ENCODE results near the gene LARP6.

Gene LARP6

GRCh38 chr15:70797464-70797863 is 56.5 kb downstream of the LARP6 start:
- Histone ChIP-seq H4K20me1 (no peaks in the 10 kb centered on the region), H3K36me3 (no peaks in the 10 kb centered on the region), H3K4me1 (no peaks in the 10 kb centered on the region; the same call in 1 of the 2 replicates), H3K9ac (no peak overlapping the region), H3K9me3 (no peaks in the 10 kb centered on the region), H3K27ac (no peak overlapping the region), H3K27me3 (no peaks in the 10 kb centered on the region), H3K4me3 (no peak overlapping the region), H3K4me2 (no peak overlapping the region)
- no peak for TF ChIP-seq Cebpa-rat (IDR thresholded peaks at IDR 0.05)

DNA sequence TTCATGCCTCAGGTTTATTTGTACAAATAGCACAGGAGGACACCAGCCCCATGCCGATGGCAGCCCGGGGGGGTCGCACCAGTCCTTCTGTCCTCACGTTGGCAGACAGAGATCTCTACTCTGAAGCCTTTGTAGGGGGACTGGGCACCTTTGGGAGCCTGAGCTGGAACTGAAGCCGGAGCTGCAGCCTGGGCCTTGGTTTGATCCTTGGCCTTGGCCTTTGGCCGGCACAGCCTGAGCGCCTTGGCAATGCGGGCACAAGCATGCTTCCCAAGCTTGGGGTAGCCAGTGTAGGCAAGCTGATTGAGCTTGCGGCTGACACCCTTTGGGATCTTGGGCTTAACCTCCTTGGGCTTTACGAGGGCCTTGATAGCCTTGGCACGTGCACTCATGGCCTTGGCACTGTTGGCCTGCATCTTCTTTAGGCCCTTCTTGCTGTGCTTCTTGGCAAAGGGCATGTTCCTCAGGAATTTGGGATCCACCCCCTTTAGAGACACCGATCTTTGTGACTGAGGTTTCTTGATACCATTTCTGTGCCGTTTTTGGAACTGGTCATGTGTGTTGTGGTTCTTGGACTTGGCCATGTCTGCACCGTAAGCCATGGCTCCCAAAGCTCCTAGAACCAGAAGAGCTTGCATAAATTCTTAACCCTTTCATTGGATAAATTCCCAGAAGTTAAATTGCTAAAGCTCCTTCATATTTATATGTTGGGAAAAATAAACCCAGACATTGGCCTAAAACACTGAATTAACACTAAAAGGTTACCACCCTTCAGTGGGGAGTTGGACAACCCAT is 57.2 kb downstream of the LARP6 start:
- Histone ChIP-seq H3K9ac (no peak overlapping the region), H3K36me3 (no peaks in the 10 kb centered on the region), H3K4me2 (no peak overlapping the region), H3K27ac (no peak overlapping the region), H3K4me3 (no peak overlapping the region), H3K9me3 (no peaks in the 10 kb centered on the region), H3K27me3 (no peaks in the 10 kb centered on the region), H4K20me1 (no peaks in the 10 kb centered on the region), H3K4me1 (no peaks in the 10 kb centered on the region; the same call in 1 of the 2 replicates)
- no peak for TF ChIP-seq Cebpa-rat (IDR thresholded peaks at IDR 0.05)

DNA sequence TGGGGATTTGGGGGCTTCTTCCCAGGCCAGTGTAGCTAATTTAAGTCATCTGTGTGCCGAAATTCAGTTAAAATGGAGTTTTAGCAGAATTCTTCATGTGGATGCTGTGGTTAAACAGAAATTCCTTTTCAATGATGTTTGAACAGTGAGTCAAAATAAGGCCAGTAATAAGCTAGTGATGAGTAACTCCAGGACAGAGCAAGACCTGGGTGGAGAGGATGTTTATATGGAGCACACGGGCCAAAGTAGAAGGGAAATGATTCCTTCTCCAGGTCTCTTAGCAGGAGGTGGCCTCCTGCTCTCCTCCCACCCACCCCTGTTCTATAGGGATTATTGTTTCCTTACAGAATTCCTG is 58.7 kb downstream of the LARP6 start:
- no peak overlapping the region for H3K4me3 ChIP-seq
- no peaks in the 10 kb centered on the region; the same call in 1 of the 2 replicates for H3K4me1 ChIP-seq
- H4K20me1 ChIP-seq: no peaks in the 10 kb centered on the region
- H3K36me3 ChIP-seq: no peaks in the 10 kb centered on the region
- H3K27ac ChIP-seq: no peak overlapping the region
- no peak for TF ChIP-seq Cebpa-rat (IDR thresholded peaks at IDR 0.05)
- H3K27me3 ChIP-seq: no peaks in the 10 kb centered on the region
- no peak overlapping the region for H3K9ac ChIP-seq
- no peaks in the 10 kb centered on the region for H3K9me3 ChIP-seq
- no peak overlapping the region for H3K4me2 ChIP-seq

DNA sequence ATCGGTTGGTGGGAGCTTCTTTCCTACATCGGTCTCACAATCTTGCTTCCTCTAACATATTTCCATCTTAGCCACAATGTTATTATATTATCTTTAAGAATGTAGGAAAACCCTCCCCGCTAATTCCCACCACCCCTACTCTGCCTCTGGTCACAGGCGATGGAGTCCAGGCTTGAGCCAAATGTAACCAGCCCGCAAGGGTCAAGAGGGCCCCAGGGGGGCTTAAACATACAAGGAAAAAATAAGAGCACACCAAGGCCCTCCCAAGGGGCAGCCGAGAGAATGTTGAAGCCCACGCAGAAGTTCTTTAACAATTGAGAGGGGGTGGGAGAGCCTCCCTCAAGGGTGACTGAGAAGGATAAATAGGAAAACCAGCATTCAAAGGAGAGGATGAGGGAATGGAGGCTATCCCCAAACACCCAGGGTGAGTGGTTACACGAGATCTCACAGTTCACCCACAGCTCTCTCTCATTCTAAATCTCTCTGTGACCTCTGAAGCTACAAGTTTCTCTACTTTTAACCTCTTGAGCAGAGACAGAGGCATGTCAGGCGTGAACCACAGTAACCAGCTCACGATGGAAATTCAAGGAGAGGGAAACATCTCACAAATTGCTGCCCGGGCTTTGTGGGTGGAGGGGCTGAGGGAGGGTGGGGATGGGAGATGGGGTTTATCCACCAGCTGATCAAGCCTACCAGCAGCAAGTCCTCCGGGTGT is 59.2 kb downstream of the LARP6 start:
- H3K27me3 ChIP-seq: no peaks in the 10 kb centered on the region
- H3K4me2 ChIP-seq: no peak overlapping the region
- H3K36me3 ChIP-seq: no peaks in the 10 kb centered on the region
- H3K27ac ChIP-seq: no peak overlapping the region
- no peaks in the 10 kb centered on the region for H4K20me1 ChIP-seq
- H3K4me1 ChIP-seq: no peaks in the 10 kb centered on the region; the same call in 1 of the 2 replicates
- no peak overlapping the region for H3K4me3 ChIP-seq
- no peaks in the 10 kb centered on the region for H3K9me3 ChIP-seq
- H3K9ac ChIP-seq: no peak overlapping the region
- TF ChIP-seq Cebpa-rat (IDR thresholded peaks at IDR 0.05): no peak

- no peaks in the 10 kb centered on the region for H3K27me3 ChIP-seq
- H4K20me1 ChIP-seq: no peaks in the 10 kb centered on the region
- no peaks in the 10 kb centered on the region for H3K36me3 ChIP-seq
- no peak overlapping the region for H3K9ac ChIP-seq
- TF ChIP-seq Cebpa-rat (IDR thresholded peaks at IDR 0.05): no peak
- no peak overlapping the region for H3K27ac ChIP-seq
- H3K9me3 ChIP-seq: no peaks in the 10 kb centered on the region
- H3K4me3 ChIP-seq: no peak overlapping the region
- H3K4me2 ChIP-seq: no peak overlapping the region
- no peaks in the 10 kb centered on the region; the same call in 1 of the 2 replicates for H3K4me1 ChIP-seq
Measured at GRCh38 chr15:70793694-70794093, 60.3 kb downstream of the LARP6 start.

- H4K20me1 ChIP-seq: no peaks in the 10 kb centered on the region
- H3K27me3 ChIP-seq: no peaks in the 10 kb centered on the region
- no peak overlapping the region for H3K27ac ChIP-seq
- H3K9me3 ChIP-seq: no peaks in the 10 kb centered on the region
- H3K4me1 ChIP-seq: no peaks in the 10 kb centered on the region; the same call in 1 of the 2 replicates
- H3K4me3 ChIP-seq: no peak overlapping the region
- TF ChIP-seq Cebpa-rat (IDR thresholded peaks at IDR 0.05): no peak
- no peak overlapping the region for H3K4me2 ChIP-seq
- no peak overlapping the region for H3K9ac ChIP-seq
- no peaks in the 10 kb centered on the region for H3K36me3 ChIP-seq
Measured at GRCh38 chr15:70792171-70792573, 61.8 kb downstream of the LARP6 start.

DNA sequence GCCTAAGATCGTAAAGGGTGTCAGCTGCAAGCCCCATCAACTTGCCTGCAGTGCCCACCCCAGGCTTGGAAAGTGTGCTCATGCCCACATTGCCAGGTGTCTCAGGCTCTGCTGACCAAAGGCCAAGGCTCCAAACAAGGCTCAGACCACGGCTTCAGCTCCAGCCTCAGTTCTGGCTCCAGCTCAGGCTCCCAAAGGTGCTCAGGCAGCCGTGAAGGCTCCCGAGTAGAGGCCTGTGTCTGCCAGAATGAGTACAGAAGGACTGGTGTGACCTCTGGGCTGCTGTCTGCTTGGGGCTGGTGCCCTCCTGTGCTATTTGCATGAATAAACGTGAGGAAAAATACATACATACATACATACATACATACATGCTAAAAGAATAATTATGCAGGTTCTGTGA is 62.7 kb downstream of the LARP6 start:
- Histone ChIP-seq H3K27ac (no peak overlapping the region), H3K4me1 (no peaks in the 10 kb centered on the region; the same call in 1 of the 2 replicates), H3K4me2 (no peak overlapping the region), H4K20me1 (no peaks in the 10 kb centered on the region), H3K9ac (no peak overlapping the region), H3K36me3 (no peaks in the 10 kb centered on the region), H3K27me3 (no peaks in the 10 kb centered on the region), H3K9me3 (no peaks in the 10 kb centered on the region), H3K4me3 (no peak overlapping the region)
- no peak for TF ChIP-seq Cebpa-rat (IDR thresholded peaks at IDR 0.05)

DNA sequence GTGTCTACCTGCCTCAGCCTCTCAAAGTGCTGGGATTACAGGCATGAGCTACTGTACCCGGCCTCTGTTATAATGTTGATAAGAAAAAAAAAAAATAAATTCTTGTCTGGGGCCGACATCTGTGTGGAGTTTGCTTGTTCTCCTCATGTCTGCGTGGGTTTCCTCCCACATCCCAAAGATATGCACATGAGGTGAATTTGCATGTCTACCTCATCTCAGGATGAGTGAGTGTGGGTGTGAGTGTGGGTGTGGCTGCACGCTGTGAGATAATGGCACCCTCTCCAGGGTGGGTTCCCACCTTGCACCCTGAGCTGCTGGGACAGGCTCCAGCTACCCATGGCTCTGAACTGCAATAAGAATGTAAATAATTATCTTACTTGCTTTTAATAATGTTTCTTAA is 64.7 kb downstream of the LARP6 start:
- Histone ChIP-seq H3K4me2 (no peak overlapping the region), H3K36me3 (no peaks in the 10 kb centered on the region), H4K20me1 (no peaks in the 10 kb centered on the region), H3K27ac (no peak overlapping the region), H3K27me3 (no peaks in the 10 kb centered on the region), H3K9ac (no peak overlapping the region), H3K4me1 (no peaks in the 10 kb centered on the region; the same call in 1 of the 2 replicates), H3K4me3 (no peak overlapping the region), H3K9me3 (no peaks in the 10 kb centered on the region)
- TF ChIP-seq Cebpa-rat (IDR thresholded peaks at IDR 0.05): no peak

DNA sequence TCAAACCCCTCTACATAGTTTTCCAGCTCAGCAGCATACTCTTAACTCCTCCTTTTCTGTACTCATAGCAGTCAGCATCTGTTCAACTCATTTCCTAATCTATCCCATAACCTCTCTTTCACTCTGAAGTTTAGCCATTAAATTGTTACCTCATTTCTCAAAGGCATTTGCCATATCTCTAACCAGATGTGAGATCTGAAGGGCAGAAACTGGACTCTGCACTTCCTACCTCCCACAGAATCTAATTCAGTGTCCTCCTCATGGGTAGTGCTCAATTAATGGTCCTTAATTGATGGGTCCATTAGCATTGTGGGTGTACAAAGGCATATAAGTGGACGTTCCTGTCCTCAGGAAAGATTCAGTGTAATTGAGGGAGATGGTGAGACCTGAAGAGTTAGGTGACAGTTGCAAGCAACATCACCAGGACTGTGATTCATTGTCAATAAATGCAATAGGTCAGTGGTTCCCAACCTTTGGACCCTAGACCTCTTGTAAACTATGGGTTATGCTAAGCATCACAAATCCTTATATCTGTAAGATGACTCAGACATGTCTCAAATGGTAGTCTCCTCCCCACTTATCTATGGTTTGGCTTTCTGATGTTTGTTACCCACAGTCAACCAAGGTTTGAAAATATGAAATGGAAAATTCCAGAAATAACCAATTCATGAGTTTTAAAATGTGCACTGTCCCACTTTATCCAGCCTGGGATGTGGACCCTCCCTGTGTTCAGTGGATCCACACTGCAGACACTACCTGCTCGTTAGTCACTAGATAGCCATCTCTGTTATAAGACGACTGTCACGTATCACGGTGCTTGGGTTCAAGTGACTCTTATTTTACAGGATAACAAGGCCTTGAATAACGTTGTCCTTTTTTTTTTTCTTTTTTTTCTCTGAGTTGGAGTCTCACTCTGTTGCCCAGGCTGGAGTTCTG is 65.6 kb downstream of the LARP6 start:
- TF ChIP-seq Cebpa-rat (IDR thresholded peaks at IDR 0.05): no peak
- Histone ChIP-seq H4K20me1 (no peaks in the 10 kb centered on the region), H3K27ac (no peak overlapping the region), H3K4me2 (no peak overlapping the region), H3K9ac (no peak overlapping the region), H3K4me3 (no peak overlapping the region), H3K36me3 (no peaks in the 10 kb centered on the region), H3K27me3 (no peaks in the 10 kb centered on the region), H3K4me1 (peaks cover 5% of the 10 kb centered on the region; the same call in 1 of the 2 replicates), H3K9me3 (no peaks in the 10 kb centered on the region)
